ENCODE measurements around the gene MKRN2. TPM values are rescaled to one million over a fixed set of nuclear protein-coding genes. Genes with fewer than 3 reads are reported as not detected.

MKRN2 gene
- total RNA-seq, 2 experiments from 2014 or later, result 20.3 to 22.4 TPM

GRCh38 chr3:12584083-12584482 lies 27.2 kb downstream of the MKRN2 start:
- ATAC-seq, result no peak
- Mint-ChIP-seq H3K4me1 (no peaks in the 10 kb centered on the region), H3K4me3 (no peak overlapping the region), H3K27ac (no peak overlapping the region), H3K9me3 (ENCODE audit: low read depth) (no peaks in the 10 kb centered on the region), H3K27me3 (no peaks in the 10 kb centered on the region), H3K36me3 (peaks cover 39% of the 10 kb centered on the region)
- CTCF ChIA-PET, result interaction anchor here (1.3 kb wide), 1 partner anchor 258 kb away, joined by 3 read pairs; no protein-coding TSS in a partner anchor
- no peak for DNase-seq

GRCh38 chr3:12585181-12585580 lies 28.3 kb downstream of the MKRN2 start:
- H3K27ac Mint-ChIP-seq, result no peak overlapping the region
- no peaks in the 10 kb centered on the region for H3K9me3 Mint-ChIP-seq (ENCODE audit: low read depth)
- CTCF ChIA-PET, result no interaction called here
- peaks cover 37% of the 10 kb centered on the region for H3K36me3 Mint-ChIP-seq
- H3K27me3 Mint-ChIP-seq, result no peaks in the 10 kb centered on the region
- no peak overlapping the region for H3K4me3 Mint-ChIP-seq
- ATAC-seq (no peak), DNase-seq (no peak)
- H3K4me1 Mint-ChIP-seq, result no peaks in the 10 kb centered on the region

GRCh38 chr3:12585970-12586369 lies 29.1 kb downstream of the MKRN2 start:
- Mint-ChIP-seq H3K27ac (no peak overlapping the region), H3K27me3 (no peaks in the 10 kb centered on the region), H3K4me1 (no peaks in the 10 kb centered on the region), H3K9me3 (ENCODE audit: low read depth) (no peaks in the 10 kb centered on the region), H3K4me3 (no peak overlapping the region), H3K36me3 (peaks cover 38% of the 10 kb centered on the region)
- CTCF ChIA-PET, result no interaction called here
- ATAC-seq, result no peak
- DNase-seq, result no peak

- Mint-ChIP-seq H3K9me3 (ENCODE audit: low read depth) (no peaks in the 10 kb centered on the region), H3K27me3 (no peaks in the 10 kb centered on the region), H3K4me1 (no peaks in the 10 kb centered on the region), H3K27ac (no peak overlapping the region), H3K4me3 (no peak overlapping the region), H3K36me3 (peaks cover 38% of the 10 kb centered on the region)
- ATAC-seq (no peak), DNase-seq (no peak)
- CTCF ChIA-PET, result no interaction called here
Observed at GRCh38 chr3:12586403-12586802, 29.5 kb downstream of the MKRN2 start.

GRCh38 chr3:12588039-12589009 lies 31.4 kb downstream of the MKRN2 start:
- H3K4me3 Mint-ChIP-seq, result no peak overlapping the region
- DNase-seq (no peak), ATAC-seq (no peak)
- H3K27ac Mint-ChIP-seq, result no peak overlapping the region
- no peaks in the 10 kb centered on the region for H3K4me1 Mint-ChIP-seq
- no peaks in the 10 kb centered on the region for H3K9me3 Mint-ChIP-seq (ENCODE audit: low read depth)
- H3K36me3 Mint-ChIP-seq, result peaks cover 42% of the 10 kb centered on the region
- CTCF ChIA-PET, result interaction anchor here (1.5 kb wide), 1 partner anchor 19 kb away, joined by 5 read pairs; no protein-coding TSS in a partner anchor
- H3K27me3 Mint-ChIP-seq, result no peaks in the 10 kb centered on the region

GRCh38 chr3:12590096-12590495 lies 33.2 kb downstream of the MKRN2 start:
- H3K36me3 Mint-ChIP-seq, result peaks cover 39% of the 10 kb centered on the region

GRCh38 chr3:12591456-12591855 lies 34.6 kb downstream of the MKRN2 start:
- Mint-ChIP-seq H3K9me3 (ENCODE audit: low read depth) (no peaks in the 10 kb centered on the region), H3K4me1 (no peaks in the 10 kb centered on the region), H3K27me3 (no peaks in the 10 kb centered on the region), H3K27ac (no peak overlapping the region), H3K4me3 (no peak overlapping the region), H3K36me3 (peaks cover 42% of the 10 kb centered on the region)
- CTCF ChIA-PET, result interaction anchor here (1.2 kb wide), 1 partner anchor 9 kb away, joined by 3 read pairs; no protein-coding TSS in a partner anchor
- ATAC-seq (no peak), DNase-seq (no peak)

More at GRCh38 chr3:12590096-12590495, 33.2 kb downstream of the MKRN2 start:
- DNase-seq, result no peak
- Mint-ChIP-seq H3K4me3 (no peak overlapping the region), H3K4me1 (no peaks in the 10 kb centered on the region), H3K27me3 (no peaks in the 10 kb centered on the region), H3K27ac (no peak overlapping the region), H3K9me3 (ENCODE audit: low read depth) (no peaks in the 10 kb centered on the region)
- CTCF ChIA-PET, result no interaction called here
- ATAC-seq, result no peak

- CTCF ChIA-PET, result interaction anchor here (1.0 to 1.2 kb wide), 2 partner anchors 9 to 10 kb away, joined by 3 read pairs; no protein-coding TSS in a partner anchor
- H3K27ac Mint-ChIP-seq, result no peak overlapping the region
- H3K27me3 Mint-ChIP-seq, result no peaks in the 10 kb centered on the region
- no peak overlapping the region for H3K4me3 Mint-ChIP-seq
- DNase-seq, result no peak
- H3K36me3 Mint-ChIP-seq, result peaks cover 45% of the 10 kb centered on the region
- no peaks in the 10 kb centered on the region for H3K9me3 Mint-ChIP-seq (ENCODE audit: low read depth)
- no peaks in the 10 kb centered on the region for H3K4me1 Mint-ChIP-seq
- ATAC-seq, result no peak
Observed at GRCh38 chr3:12591997-12592715, 35.3 kb downstream of the MKRN2 start.

- Mint-ChIP-seq H3K4me1 (no peaks in the 10 kb centered on the region), H3K4me3 (no peak overlapping the region), H3K36me3 (peaks cover 52% of the 10 kb centered on the region), H3K9me3 (ENCODE audit: low read depth) (no peaks in the 10 kb centered on the region), H3K27me3 (no peaks in the 10 kb centered on the region), H3K27ac (no peak overlapping the region)
- DNase-seq (no peak), ATAC-seq (no peak)
- CTCF ChIA-PET, result interaction anchor here (1.4 kb wide), 1 partner anchor 11 kb away, joined by 5 read pairs; no protein-coding TSS in a partner anchor
Observed at GRCh38 chr3:12593473-12593872, 36.6 kb downstream of the MKRN2 start.

GRCh38 chr3:12598890-12599289 lies 42.0 kb downstream of the MKRN2 start:
- Mint-ChIP-seq H3K4me1 (no peaks in the 10 kb centered on the region), H3K9me3 (ENCODE audit: low read depth) (no peaks in the 10 kb centered on the region), H3K27me3 (no peaks in the 10 kb centered on the region), H3K27ac (no peak overlapping the region), H3K4me3 (no peak overlapping the region), H3K36me3 (peaks cover 42% of the 10 kb centered on the region)
- DNase-seq (no peak), ATAC-seq (no peak)
- CTCF ChIA-PET, result no interaction called here

GRCh38 chr3:12601072-12601471 lies 44.2 kb downstream of the MKRN2 start:
- Mint-ChIP-seq H3K9me3 (ENCODE audit: low read depth) (no peaks in the 10 kb centered on the region), H3K4me1 (no peaks in the 10 kb centered on the region), H3K27ac (no peak overlapping the region), H3K27me3 (no peaks in the 10 kb centered on the region), H3K4me3 (no peak overlapping the region), H3K36me3 (peaks cover 43% of the 10 kb centered on the region)
- ATAC-seq (no peak), DNase-seq (no peak)
- CTCF ChIA-PET, result interaction anchor here (0.8 to 0.9 kb wide), 2 partner anchors 8 to 61 kb away, joined by 3 read pairs; no protein-coding TSS in a partner anchor

GRCh38 chr3:12603969-12604368 lies 47.1 kb downstream of the MKRN2 start:
- Mint-ChIP-seq H3K27ac (no peak overlapping the region), H3K36me3 (peaks cover 48% of the 10 kb centered on the region), H3K4me1 (peaks cover 19% of the 10 kb centered on the region), H3K4me3 (no peak overlapping the region), H3K9me3 (ENCODE audit: low read depth) (no peaks in the 10 kb centered on the region), H3K27me3 (no peaks in the 10 kb centered on the region)
- ATAC-seq, result no peak
- no peak for DNase-seq
- CTCF ChIA-PET, result no interaction called here

- no peak overlapping the region for H3K27ac Mint-ChIP-seq
- H3K36me3 Mint-ChIP-seq, result peaks cover 47% of the 10 kb centered on the region
- no peaks in the 10 kb centered on the region for H3K27me3 Mint-ChIP-seq
- no peak overlapping the region for H3K4me3 Mint-ChIP-seq
- no peak for ATAC-seq
- CTCF ChIA-PET, result interaction anchor here (1.0 kb wide), 1 partner anchor 9 kb away, joined by 3 read pairs; no protein-coding TSS in a partner anchor
- H3K4me1 Mint-ChIP-seq, result peaks cover 29% of the 10 kb centered on the region
- no peak for DNase-seq
- H3K9me3 Mint-ChIP-seq (ENCODE audit: low read depth), result no peaks in the 10 kb centered on the region
Observed at GRCh38 chr3:12608376-12608775, 51.5 kb downstream of the MKRN2 start.
